BE2C (cell line): ENCODE data around the gene NDOR1.
A peak's percentile ranks its signal among the peaks of the same experiment; 100 is the strongest.

Experiments used
- DNase-seq: peaks from one replicate; pipeline ENCODE4 v3.0.0-alpha.2; 2020
- H3K27me3 ChIP-seq: fragments of 250-450 bp; sonication (Bioruptor Pico); 2 replicates; pipeline ENCODE4 v1.5.1; 2020; ENCODE audit warnings: mild to moderate bottlenecking
- H3K36me3 ChIP-seq: fragments of 250-450 bp; sonication (Bioruptor Pico); 2 replicates; pipeline ENCODE4 v1.5.1; 2020; ENCODE audit warnings: mild to moderate bottlenecking
- H3K4me1 ChIP-seq: fragments of 250-450 bp; sonication (Bioruptor Pico); 2 replicates; pipeline ENCODE4 v1.5.1; 2020
- H3K4me3 ChIP-seq: 2 replicates; pipeline ENCODE4 v1.5.1; 2011; ENCODE audit warnings: low read depth, low read length
- H3K9me3 ChIP-seq: fragments of 250-450 bp; sonication (Bioruptor Pico); 2 replicates; pipeline ENCODE4 v1.5.1; 2020
- CTCF ChIP-seq: IDR thresholded peaks from 2 replicates; pipeline ENCODE4 v1.5.1; 2012; ENCODE audit warnings: mild to moderate bottlenecking, low read depth, low read length

The NDOR1 gene

DNA sequence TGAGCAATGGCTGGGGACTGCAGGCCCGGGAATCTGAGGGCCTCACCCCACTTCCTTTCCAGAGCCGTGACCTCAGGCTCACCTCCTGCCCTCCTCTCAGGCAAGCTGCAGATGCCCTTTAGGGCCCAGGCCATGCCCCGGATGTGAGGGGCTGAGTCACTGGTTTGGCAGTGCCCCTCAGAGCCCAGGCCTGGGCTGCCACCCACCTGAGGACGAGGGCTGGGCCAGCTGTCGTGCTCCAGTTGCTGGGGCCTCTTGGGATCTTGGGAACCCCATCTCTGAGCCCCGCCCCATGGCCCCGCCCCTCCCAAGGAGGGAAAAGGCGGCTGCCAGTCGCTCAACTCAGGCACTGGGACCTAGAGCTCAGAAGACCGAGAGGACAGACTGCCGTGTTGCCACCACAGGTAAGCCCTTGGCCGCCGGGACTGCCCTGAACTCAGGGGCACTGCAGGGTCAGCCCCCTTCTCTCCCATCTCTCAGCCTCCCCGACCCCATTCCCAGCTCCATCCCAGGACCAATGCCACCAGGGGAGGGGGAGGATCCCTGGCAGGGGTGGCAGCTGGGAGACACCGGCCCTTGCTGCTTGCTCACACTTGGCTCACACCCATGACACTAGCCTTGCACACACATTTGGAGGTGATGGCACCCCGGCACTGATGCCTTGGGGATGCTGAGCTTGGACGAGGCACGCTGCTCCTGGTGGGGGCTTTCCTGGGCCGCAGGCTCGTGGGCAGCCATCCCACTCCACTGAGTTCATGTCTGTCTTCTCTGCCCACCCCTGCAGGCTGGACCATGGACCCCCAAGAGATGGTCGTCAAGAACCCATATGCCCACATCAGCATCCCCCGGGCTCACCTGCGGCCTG is 19.6 kb downstream of the NDOR1 start, which contains the start of gene CYSRT1:
Gene CYSRT1 (plus strand): TSS at position 345 of the 865 bp plus-strand sequence. CDS start 448 bp downstream, at position 793.
- Histone ChIP-seq H3K9me3 (no peaks in the 10 kb centered on the region), H3K4me3 (peak within 1 kb of the TSS; percentile 90), H3K27me3 (no peaks in the 10 kb centered on the region), H3K4me1 (peaks cover 10% of the 10 kb centered on the region), H3K36me3 (no peaks in the 10 kb centered on the region)
- DNase-seq = no peak
- TF ChIP-seq CTCF = no peak

- Histone ChIP-seq H3K4me1 (peaks cover 10% of the 10 kb centered on the region), H3K36me3 (no peaks in the 10 kb centered on the region), H3K4me3 (no peak overlapping the region), H3K9me3 (no peaks in the 10 kb centered on the region), H3K27me3 (no peaks in the 10 kb centered on the region)
- no peak for DNase-seq
- TF ChIP-seq CTCF = no peak
These were observed 20.3 kb downstream of the NDOR1 start for GRCh38 chr9:137225699-137226331.

- no peak for DNase-seq
- H3K27me3 ChIP-seq = no peaks in the 10 kb centered on the region
- TF ChIP-seq CTCF = no peak
- peaks cover 10% of the 10 kb centered on the region for H3K4me1 ChIP-seq
- no peak overlapping the region for H3K4me3 ChIP-seq
- H3K36me3 ChIP-seq = no peaks in the 10 kb centered on the region
- H3K9me3 ChIP-seq = no peaks in the 10 kb centered on the region
These were observed 21.0 kb downstream of the NDOR1 start for GRCh38 chr9:137226338-137227053.

- TF ChIP-seq CTCF = peak; percentile 91
- Histone ChIP-seq H3K4me3 (no peak within 1 kb of the TSS), H3K27me3 (no peaks in the 10 kb centered on the region), H3K36me3 (no peaks in the 10 kb centered on the region), H3K9me3 (no peaks in the 10 kb centered on the region), H3K4me1 (peaks cover 10% of the 10 kb centered on the region)
- peak; percentile 90 for DNase-seq
These were observed 21.8 kb downstream of the NDOR1 start, which contains the start of gene RNF224 for GRCh38 chr9:137227054-137227852. Gene RNF224, plus strand, starts transcription at chr9:137227502. Its CDS starts 834 bp downstream, at chr9:137228336.

DNA sequence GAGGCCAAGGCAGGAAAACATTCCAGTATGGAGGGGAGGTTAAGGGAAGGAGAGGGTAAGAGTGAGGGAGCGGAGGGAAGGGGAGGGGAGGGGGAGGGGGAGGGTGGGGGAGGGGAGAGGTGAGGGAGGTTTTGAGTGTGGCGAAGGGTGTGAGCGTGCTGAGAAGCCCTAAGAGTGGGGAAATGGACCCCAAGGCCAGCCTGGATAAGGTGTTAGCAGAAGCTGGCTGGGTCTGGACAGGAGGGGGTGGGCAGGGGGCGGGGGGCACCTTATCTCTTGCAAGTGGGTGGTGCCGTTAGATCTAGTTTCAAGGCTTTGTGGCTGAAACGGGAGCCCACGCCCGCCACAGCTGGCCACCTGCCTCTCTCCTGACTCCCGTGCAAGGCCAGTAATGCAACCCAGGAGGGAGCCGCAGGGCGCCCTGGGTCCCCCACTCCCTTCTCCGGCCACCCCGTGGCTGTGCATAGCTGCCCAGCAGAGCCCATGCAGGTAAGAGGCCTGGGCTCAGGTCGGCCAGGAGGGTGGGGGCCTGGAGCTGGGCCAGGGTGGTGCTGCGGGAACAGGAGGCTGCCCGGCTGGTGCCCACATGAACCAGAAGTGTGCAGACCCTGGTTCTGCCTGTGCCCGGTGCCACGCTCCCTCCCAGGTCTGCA is 22.5 kb downstream of the NDOR1 start:
- no peak for DNase-seq
- H3K4me3 ChIP-seq = no peak overlapping the region
- H3K4me1 ChIP-seq = peaks cover 8% of the 10 kb centered on the region
- no peaks in the 10 kb centered on the region for H3K27me3 ChIP-seq
- no peak for TF ChIP-seq CTCF
- H3K9me3 ChIP-seq = no peaks in the 10 kb centered on the region
- H3K36me3 ChIP-seq = no peaks in the 10 kb centered on the region
